A549 (cell line): ENCODE measurements around the gene PODN.

Source experiments
- CBX8 ChIP-seq: fragments of 200-600 bp; sonication (generic); IDR thresholded peaks from 2 replicates; pipeline ENCODE4 v1.6.1; 2016
- CEBPB ChIP-seq, 2 experiments: fragments of >200 bp in 1 of 2; sonication (Bioruptor Twin) in 1 of 2; formaldehyde crosslinking in 1 of 2; IDR thresholded peaks; 2 replicates each; pipeline ENCODE4 v1.6.1; 2012 to 2016
- GATA3 ChIP-seq: IDR thresholded peaks from 2 replicates; pipeline ENCODE4 v1.6.1; 2012; ENCODE audit warnings: borderline replicate concordance
- JUNB ChIP-seq: fragments of >200 bp; sonication (Bioruptor Twin); formaldehyde crosslinking; IDR thresholded peaks from 2 replicates; pipeline ENCODE4 v1.6.1; 2016
- KDM5A ChIP-seq: fragments of 200-600 bp; sonication (generic); IDR thresholded peaks from 2 replicates; pipeline ENCODE4 v1.6.1; 2016; ENCODE audit warnings: antibody characterized with exemption, mild to moderate bottlenecking
- POLR2A ChIP-seq: IDR thresholded peaks from 2 replicates; pipeline ENCODE4 v1.6.1; 2012; ENCODE audit warnings: mild to moderate bottlenecking, low read length
- RCOR1 ChIP-seq: fragments of 150-350 bp; IDR thresholded peaks from 2 replicates; pipeline ENCODE4 v1.6.1; 2014; ENCODE audit warnings: antibody characterized with exemption, low read length, low read depth
- REST ChIP-seq: fragments of 200-600 bp; sonication (generic); IDR thresholded peaks from 2 replicates; pipeline ENCODE4 v1.6.1; 2016; ENCODE audit warnings: antibody characterized with exemption, mild to moderate bottlenecking, moderate library complexity
- SMC3 ChIP-seq: fragments of >200 bp; sonication (Bioruptor Twin); formaldehyde crosslinking; IDR thresholded peaks from 3 replicates; pipeline ENCODE4 v1.6.1; 2018; ENCODE audit warnings: inconsistent platforms
- TF ChIP-seq, protein P1 (sequence below): fragments of >200 bp; sonication (Bioruptor Twin); formaldehyde crosslinking; IDR thresholded peaks from 3 replicates; pipeline ENCODE4 v1.5.1; 2016

- TF ChIP-seq KDM5A (no peak), POLR2A (no peak), RCOR1 (no peak), REST (no peak), GATA3 (no peak), SMC3 (no peak), CEBPB (IDR thresholded peaks at IDR 0.05) (no peak), JUNB (no peak), CBX8 (no peak)
- TF ChIP-seq, protein P1, sequence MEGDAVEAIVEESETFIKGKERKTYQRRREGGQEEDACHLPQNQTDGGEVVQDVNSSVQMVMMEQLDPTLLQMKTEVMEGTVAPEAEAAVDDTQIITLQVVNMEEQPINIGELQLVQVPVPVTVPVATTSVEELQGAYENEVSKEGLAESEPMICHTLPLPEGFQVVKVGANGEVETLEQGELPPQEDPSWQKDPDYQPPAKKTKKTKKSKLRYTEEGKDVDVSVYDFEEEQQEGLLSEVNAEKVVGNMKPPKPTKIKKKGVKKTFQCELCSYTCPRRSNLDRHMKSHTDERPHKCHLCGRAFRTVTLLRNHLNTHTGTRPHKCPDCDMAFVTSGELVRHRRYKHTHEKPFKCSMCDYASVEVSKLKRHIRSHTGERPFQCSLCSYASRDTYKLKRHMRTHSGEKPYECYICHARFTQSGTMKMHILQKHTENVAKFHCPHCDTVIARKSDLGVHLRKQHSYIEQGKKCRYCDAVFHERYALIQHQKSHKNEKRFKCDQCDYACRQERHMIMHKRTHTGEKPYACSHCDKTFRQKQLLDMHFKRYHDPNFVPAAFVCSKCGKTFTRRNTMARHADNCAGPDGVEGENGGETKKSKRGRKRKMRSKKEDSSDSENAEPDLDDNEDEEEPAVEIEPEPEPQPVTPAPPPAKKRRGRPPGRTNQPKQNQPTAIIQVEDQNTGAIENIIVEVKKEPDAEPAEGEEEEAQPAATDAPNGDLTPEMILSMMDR = no peak
Measured at GRCh38 chr1:53038566-53038965, 23.4 kb upstream of the PODN start.
